GM12874 (cell line): ENCODE measurements around the gene SNAI3.

ENCODE experiments used
- CTCF ChIP-seq: IDR thresholded peaks from 2 replicates; pipeline ENCODE4 v1.5.1; 2011; ENCODE audit warnings: low read depth, mild to moderate bottlenecking, control low read depth, low read length, moderate library complexity; ENCODE audit not compliant: insufficient read depth

The SNAI3 gene

GRCh38 chr16:88724855-88725555 is 38.7 kb upstream of the SNAI3 start:
- TF ChIP-seq CTCF: no peak

GRCh38 chr16:88723911-88724310 is 37.6 kb upstream of the SNAI3 start:
- TF ChIP-seq CTCF: no peak

- no peak for TF ChIP-seq CTCF
Measured at GRCh38 chr16:88723507-88723887, 37.2 kb upstream of the SNAI3 start.

- TF ChIP-seq CTCF: no peak
Measured at GRCh38 chr16:88722784-88723506, 36.6 kb upstream of the SNAI3 start.

GRCh38 chr16:88721815-88722755 is 35.8 kb upstream of the SNAI3 start:
- no peak for TF ChIP-seq CTCF

GRCh38 chr16:88721236-88721635 is 34.9 kb upstream of the SNAI3 start:
- TF ChIP-seq CTCF: no peak

- TF ChIP-seq CTCF: no peak
Measured at GRCh38 chr16:88720396-88720970, 34.2 kb upstream of the SNAI3 start.
